HepG2 (cell line): ENCODE results near the gene IKZF4. TPM values are rescaled to one million over a fixed set of nuclear protein-coding genes. Genes with fewer than 3 reads are reported as not detected.

Source experiments
- CENPT ChIP-seq: sonication (generic); formaldehyde crosslinking; IDR thresholded peaks from 2 replicates; pipeline ENCODE4 v1.8.0; 2022; ENCODE audit warnings: low read depth, mild to moderate bottlenecking, moderate library complexity, missing genetic modification reagents
- EP300 ChIP-seq, 3 experiments: sonication (generic) in 1 of 3; formaldehyde crosslinking in 1 of 3; IDR thresholded peaks; 2 replicates each; pipeline versions ENCODE4 v1.5.1 to v1.6.1; 2011 to 2020; ENCODE audit warnings: low read depth in 2 of 3, low read length in 2 of 3, borderline replicate concordance in 1 of 3, improper control_type of control experiment in 1 of 3, mild to moderate bottlenecking in 1 of 3, missing genetic modification reagents in 1 of 3, moderate library complexity in 1 of 3
- HOXA3 ChIP-seq: sonication (generic); formaldehyde crosslinking; IDR thresholded peaks from 2 replicates; pipeline ENCODE4 v1.5.0; 2020; ENCODE audit warnings: missing genetic modification reagents
- MIER2 ChIP-seq: IDR thresholded peaks from 2 replicates; pipeline ENCODE4 v1.6.1; 2016; ENCODE audit warnings: missing biosample characterization, missing genetic modification reagents
- ZBTB38 ChIP-seq: sonication (generic); formaldehyde crosslinking; IDR thresholded peaks from 2 replicates; pipeline ENCODE4 v1.5.1; 2020; ENCODE audit warnings: mild to moderate bottlenecking, missing genetic modification reagents
- ZNF343 ChIP-seq: sonication (generic); formaldehyde crosslinking; IDR thresholded peaks from 2 replicates; pipeline ENCODE4 v1.4.0; 2020; ENCODE audit warnings: mild to moderate bottlenecking, missing genetic modification reagents
- ZNF609 ChIP-seq: sonication (generic); formaldehyde crosslinking; IDR thresholded peaks from 2 replicates; pipeline ENCODE4 v1.4.0; 2020; ENCODE audit warnings: mild to moderate bottlenecking, missing genetic modification reagents, borderline replicate concordance
- ZNF674 ChIP-seq: sonication (generic); formaldehyde crosslinking; IDR thresholded peaks from 2 replicates; pipeline ENCODE4 v1.5.0; 2020; ENCODE audit warnings: low read depth, mild to moderate bottlenecking, missing genetic modification reagents
- ZNF746 ChIP-seq: sonication (generic); formaldehyde crosslinking; IDR thresholded peaks from 2 replicates; pipeline ENCODE4 v1.8.0; 2022; ENCODE audit warnings: mild to moderate bottlenecking, missing genetic modification reagents
- ZNF781 ChIP-seq: sonication (generic); formaldehyde crosslinking; IDR thresholded peaks from 2 replicates; pipeline ENCODE4 v1.5.1; 2020; ENCODE audit warnings: borderline replicate concordance, mild to moderate bottlenecking, missing genetic modification reagents; ENCODE audit errors: not compliant biosample characterization
- polyA plus RNA-seq, 8 experiments: library from polyadenylated mRNA; depleted of rRNA in 3 of 8; stranded (reverse) in 7 of 8; unstranded in 1 of 8; fragments of >200 nt; fragmentation: Illumina TruSeq in 4 of 8; extraction: Trizol in 4 of 8; gene quantifications; 2 replicates each; pipeline versions ENCODE4 v1.2.1 to v1.2.3, GENCODE V29; 2011 to 2016; ENCODE audit warnings: low read depth in 4 of 8, missing spikeins in 1 of 8, mixed read lengths in 1 of 8; ENCODE audit not compliant: insufficient read depth in 1 of 8
- total RNA-seq, 5 experiments: library from RNA; depleted of rRNA; stranded (reverse); fragments of >200 nt; fragmentation: Illumina TruSeq; extraction: Trizol; gene quantifications; 2 replicates each; pipeline ENCODE4 v1.2.3, GENCODE V29; 2016; ENCODE audit warnings: low read depth in 1 of 5
- TF ChIP-seq, protein P1 (sequence below): sonication (generic); formaldehyde crosslinking; IDR thresholded peaks from 2 replicates; pipeline ENCODE4 v1.4.0; 2020; ENCODE audit warnings: mild to moderate bottlenecking, low read depth, missing genetic modification reagents
- TF ChIP-seq, protein P2 (sequence below): sonication (generic); formaldehyde crosslinking; IDR thresholded peaks from 2 replicates; pipeline ENCODE4 v1.5.0; 2020; ENCODE audit warnings: mild to moderate bottlenecking, missing genetic modification reagents

IKZF4 gene
- total and polyA plus RNA-seq, 2 of the 13 experiments (the other 11 are each of a cell fraction or from before 2014, with no cell fraction given), result 0.58 to 2.2 TPM

DNA sequence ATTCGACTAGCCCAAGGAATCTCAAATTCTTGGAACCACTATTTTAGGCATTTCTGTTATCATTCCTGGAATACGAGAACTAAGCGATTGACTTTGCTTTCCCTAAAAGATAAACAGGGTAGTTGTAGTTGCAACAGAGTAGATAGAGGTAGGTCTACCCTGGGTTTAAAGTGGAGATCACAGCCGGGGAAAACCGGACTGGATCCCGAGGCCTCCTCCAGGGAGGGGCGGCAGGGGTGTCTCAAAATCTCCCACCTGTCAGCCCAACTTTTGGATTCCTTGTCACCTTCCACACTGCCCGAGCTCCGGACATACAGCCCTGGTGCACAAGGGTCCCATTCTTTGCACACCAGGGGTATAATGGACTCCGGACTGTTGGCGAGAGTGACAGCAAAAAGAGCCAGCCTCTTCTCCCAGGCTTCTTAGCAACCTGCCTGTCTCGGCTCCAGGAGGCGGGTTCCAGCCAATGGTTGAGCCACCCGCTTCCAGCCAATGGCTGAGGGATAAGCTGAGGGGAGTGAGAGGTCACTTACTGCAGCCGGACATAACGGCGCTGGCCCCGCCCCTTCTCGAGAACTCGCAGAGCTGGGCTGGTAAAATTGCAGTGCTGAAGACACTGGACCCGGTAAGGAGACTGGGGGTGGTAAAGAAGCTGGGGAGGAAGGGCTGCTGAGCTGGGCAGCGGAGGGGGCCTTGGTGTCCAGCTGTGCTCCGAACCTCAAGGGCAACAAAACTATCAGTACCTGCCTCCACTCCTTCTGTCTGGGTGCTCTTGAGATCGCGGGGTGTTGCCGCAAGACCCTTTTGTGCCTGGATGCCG lies 23.9 kb upstream of the IKZF4 start, which contains the start of gene SUOX (continued):
- TF ChIP-seq HOXA3 (CRISPR knock-in tag), result peak; percentile 52; the same call in 1 of the 2 replicates
- peak; percentile 49; the same call in 1 of the 2 replicates for TF ChIP-seq ZNF746 (CRISPR knock-in tag)
- no peak for TF ChIP-seq ZNF781 (CRISPR knock-in tag)
- TF ChIP-seq, protein P1, sequence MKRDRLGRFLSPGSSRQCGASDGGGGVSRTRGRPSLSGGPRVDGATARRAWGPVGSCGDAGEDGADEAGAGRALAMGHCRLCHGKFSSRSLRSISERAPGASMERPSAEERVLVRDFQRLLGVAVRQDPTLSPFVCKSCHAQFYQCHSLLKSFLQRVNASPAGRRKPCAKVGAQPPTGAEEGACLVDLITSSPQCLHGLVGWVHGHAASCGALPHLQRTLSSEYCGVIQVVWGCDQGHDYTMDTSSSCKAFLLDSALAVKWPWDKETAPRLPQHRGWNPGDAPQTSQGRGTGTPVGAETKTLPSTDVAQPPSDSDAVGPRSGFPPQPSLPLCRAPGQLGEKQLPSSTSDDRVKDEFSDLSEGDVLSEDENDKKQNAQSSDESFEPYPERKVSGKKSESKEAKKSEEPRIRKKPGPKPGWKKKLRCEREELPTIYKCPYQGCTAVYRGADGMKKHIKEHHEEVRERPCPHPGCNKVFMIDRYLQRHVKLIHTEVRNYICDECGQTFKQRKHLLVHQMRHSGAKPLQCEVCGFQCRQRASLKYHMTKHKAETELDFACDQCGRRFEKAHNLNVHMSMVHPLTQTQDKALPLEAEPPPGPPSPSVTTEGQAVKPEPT (CRISPR knock-in tag), result peak; percentile 6; the same call in 1 of the 2 replicates
- TF ChIP-seq ZNF609 (CRISPR knock-in tag), result no peak; the same call in 1 of the 2 replicates
- no peak for TF ChIP-seq ZNF343 (CRISPR knock-in tag)
- no peak for TF ChIP-seq ZBTB38 (CRISPR knock-in tag)
- no peak for TF ChIP-seq EP300 (IDR thresholded peaks at IDR 0.05; ENCODE audit: low read depth in 2 of 2, low read length in 2 of 2)
- 0 out of 2 replicates have a peak, but pooled peaks have one; percentile 1 for TF ChIP-seq EP300 (CRISPR knock-in tag; IDR thresholded peaks at IDR 0.05; ENCODE audit: borderline replicate concordance)
- no peak for TF ChIP-seq MIER2
- TF ChIP-seq, protein P2, sequence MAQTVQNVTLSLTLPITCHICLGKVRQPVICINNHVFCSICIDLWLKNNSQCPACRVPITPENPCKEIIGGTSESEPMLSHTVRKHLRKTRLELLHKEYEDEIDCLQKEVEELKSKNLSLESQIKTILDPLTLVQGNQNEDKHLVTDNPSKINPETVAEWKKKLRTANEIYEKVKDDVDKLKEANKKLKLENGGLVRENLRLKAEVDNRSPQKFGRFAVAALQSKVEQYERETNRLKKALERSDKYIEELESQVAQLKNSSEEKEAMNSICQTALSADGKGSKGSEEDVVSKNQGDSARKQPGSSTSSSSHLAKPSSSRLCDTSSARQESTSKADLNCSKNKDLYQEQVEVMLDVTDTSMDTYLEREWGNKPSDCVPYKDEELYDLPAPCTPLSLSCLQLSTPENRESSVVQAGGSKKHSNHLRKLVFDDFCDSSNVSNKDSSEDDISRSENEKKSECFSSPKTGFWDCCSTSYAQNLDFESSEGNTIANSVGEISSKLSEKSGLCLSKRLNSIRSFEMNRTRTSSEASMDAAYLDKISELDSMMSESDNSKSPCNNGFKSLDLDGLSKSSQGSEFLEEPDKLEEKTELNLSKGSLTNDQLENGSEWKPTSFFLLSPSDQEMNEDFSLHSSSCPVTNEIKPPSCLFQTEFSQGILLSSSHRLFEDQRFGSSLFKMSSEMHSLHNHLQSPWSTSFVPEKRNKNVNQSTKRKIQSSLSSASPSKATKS, result no peak
- no peak for TF ChIP-seq ZNF674 (CRISPR knock-in tag)
- TF ChIP-seq CENPT (CRISPR knock-in tag), result no peak
